K562 (cell line): ENCODE data around the gene VSIG4.

Experiments
- NEUROD1 ChIP-seq: fragments of 150-350 bp; IDR thresholded peaks from 2 replicates; pipeline ENCODE4 v1.6.1; 2014; ENCODE audit warnings: borderline replicate concordance, low read length, low read depth; ENCODE audit not compliant: partially characterized antibody
- POLR2A ChIP-seq: fragments of 450-650 bp; conservative IDR thresholded peaks from 2 replicates; pipeline ENCODE4 v1.6.1; 2016
- TARDBP ChIP-seq: fragments of 450-650 bp; IDR thresholded peaks from 2 replicates; pipeline ENCODE4 v1.6.1; 2016
- TEAD1 ChIP-seq, 2 experiments: fragments of 450-650 bp in 1 of 2; sonication (generic) in 1 of 2; formaldehyde crosslinking; IDR thresholded peaks; 2 replicates each; pipeline versions ENCODE4 v1.4.0 to v1.8.0; 2020 to 2022; ENCODE audit warnings: mild to moderate bottlenecking in 2 of 2, missing genetic modification reagents in 1 of 2

DNA sequence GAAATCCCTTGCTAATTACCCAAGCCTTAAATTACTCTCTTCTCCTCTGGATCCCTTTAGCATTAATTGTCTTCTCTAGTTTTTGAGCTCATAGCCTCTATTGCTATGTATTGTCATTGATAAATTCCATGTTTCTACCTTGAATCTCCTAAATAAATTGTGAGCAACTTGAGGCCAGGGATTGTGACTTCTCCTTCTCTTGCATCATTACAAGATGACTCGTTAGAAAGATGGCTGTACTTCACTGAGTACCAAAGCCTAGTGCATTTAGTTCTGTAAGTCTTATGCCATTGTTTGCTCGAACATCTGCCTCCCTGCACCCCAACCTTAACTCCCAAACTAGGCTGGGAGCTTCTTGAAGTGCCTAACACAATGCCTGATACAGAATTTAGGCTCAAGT is 15.3 kb downstream of the VSIG4 start:
- TF ChIP-seq TARDBP = no peak
- TF ChIP-seq NEUROD1 = no peak
- TF ChIP-seq TEAD1 (CRISPR knock-in tag; IDR thresholded peaks at IDR 0.05) = no peak
- no peak for TF ChIP-seq POLR2A
